Large intestine (tissue), 3 donors: ENCODE results near the gene VPS41. TPM values are rescaled to one million over a fixed set of nuclear protein-coding genes. Genes with fewer than 3 reads are reported as not detected.

ENCODE experiments used
- DNase-seq, 2 donors: peaks; one replicate each; pipeline versions ENCODE4 v3.0.0 to v3.0.0-alpha.2; 2013
- H3K27ac ChIP-seq: one replicate; pipeline ENCODE4 v1.5.1; 2013; ENCODE audit warnings: low read length
- H3K27me3 ChIP-seq: 2 replicates; pipeline ENCODE4 v1.6.1; 2013; ENCODE audit warnings: low read length; ENCODE audit not compliant: control insufficient read depth, insufficient read depth
- H3K36me3 ChIP-seq: 2 replicates; pipeline ENCODE4 v1.6.1; 2013; ENCODE audit warnings: low read length; ENCODE audit not compliant: control insufficient read depth, insufficient read depth
- H3K4me1 ChIP-seq: one replicate; pipeline ENCODE4 v1.6.1; 2013; ENCODE audit warnings: low read length; ENCODE audit not compliant: control insufficient read depth, insufficient read depth
- H3K4me3 ChIP-seq: one replicate; pipeline ENCODE4 v1.5.1; 2013; ENCODE audit warnings: low read length
- H3K9me3 ChIP-seq: one replicate; pipeline ENCODE4 v1.6.1; 2013; ENCODE audit warnings: mild to moderate bottlenecking, low read depth, low read length, moderate library complexity; ENCODE audit not compliant: control insufficient read depth
- WGBS: methylation state at CpG from one replicate; pipeline ENCODE4 v1.1.5; 2013; ENCODE audit warnings: low lambda C conversion rate; ENCODE audit not compliant: insufficient coverage; 5-methylcytosine and 5-hydroxymethylcytosine counted together
- polyA plus RNA-seq: library from polyadenylated mRNA; unstranded; fragments of 120-200 nt; gene quantifications from one replicate; pipeline ENCODE4 v1.2.1, GENCODE V29; 2013

Gene VPS41
- polyA plus RNA-seq, 1 donor = 63.7 TPM

- Histone ChIP-seq H3K27ac (no peak overlapping the region), H3K27me3 (no peaks in the 10 kb centered on the region), H3K4me1 (no peaks in the 10 kb centered on the region), H3K9me3 (no peaks in the 10 kb centered on the region), H3K36me3 (peaks cover 5% of the 10 kb centered on the region), H3K4me3 (no peak overlapping the region)
- no peak for DNase-seq
- WGBS = 100% methylated on average over 1 of the region's 3 CpGs
Observed at GRCh38 chr7:38824948-38825347, 84.0 kb downstream of the VPS41 start.

DNA sequence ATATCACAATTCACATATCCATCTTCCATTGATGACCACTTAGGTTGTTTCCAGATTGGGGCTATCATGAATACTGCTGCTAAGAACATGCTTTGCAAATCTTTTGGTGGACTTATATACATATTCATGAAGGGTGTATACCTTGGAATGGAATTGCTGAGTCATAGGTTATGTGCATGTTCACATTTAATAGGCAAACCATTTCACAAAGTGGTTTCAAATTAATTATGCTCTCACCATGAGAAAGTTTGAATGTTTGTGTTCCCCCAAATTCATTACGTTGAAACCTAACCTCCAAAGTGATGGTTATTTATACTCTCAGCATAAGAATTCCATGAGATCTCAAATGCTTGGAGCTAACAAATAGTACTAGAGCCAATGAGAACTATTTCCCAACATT is 86.4 kb downstream of the VPS41 start:
- peaks cover 18% of the 10 kb centered on the region for H3K36me3 ChIP-seq
- WGBS = no CpG with 5 or more reads among the region's 1 CpG
- H3K4me1 ChIP-seq = no peaks in the 10 kb centered on the region
- H3K9me3 ChIP-seq = no peaks in the 10 kb centered on the region
- H3K27ac ChIP-seq = no peak overlapping the region
- DNase-seq = no peak
- H3K27me3 ChIP-seq = no peaks in the 10 kb centered on the region
- H3K4me3 ChIP-seq = no peak overlapping the region

DNA sequence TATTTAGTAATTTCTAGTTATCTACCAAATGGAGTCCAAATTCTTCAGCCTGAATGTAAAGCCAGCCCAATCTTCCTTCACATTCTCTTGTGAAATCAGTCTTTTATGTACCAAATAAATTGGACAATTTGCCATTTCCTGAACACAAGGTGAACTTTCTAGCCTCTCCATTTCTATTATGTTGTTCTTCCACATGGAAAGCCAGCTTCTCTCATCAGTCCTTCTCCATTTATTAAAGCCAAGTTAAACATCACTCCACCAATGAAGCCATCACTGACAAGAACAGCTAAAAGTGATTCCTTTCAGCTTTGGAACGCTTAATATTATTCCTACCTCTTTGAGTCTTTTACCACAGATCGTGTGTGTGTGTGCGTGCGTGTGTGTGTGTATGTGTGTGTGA is 88.4 kb downstream of the VPS41 start:
- Histone ChIP-seq H3K4me1 (no peaks in the 10 kb centered on the region), H3K36me3 (peaks cover 24% of the 10 kb centered on the region), H3K27ac (no peak overlapping the region), H3K9me3 (no peaks in the 10 kb centered on the region), H3K4me3 (no peak overlapping the region), H3K27me3 (no peaks in the 10 kb centered on the region)
- no CpG with 5 or more reads among the region's 4 CpGs for WGBS
- DNase-seq = no peak

DNA sequence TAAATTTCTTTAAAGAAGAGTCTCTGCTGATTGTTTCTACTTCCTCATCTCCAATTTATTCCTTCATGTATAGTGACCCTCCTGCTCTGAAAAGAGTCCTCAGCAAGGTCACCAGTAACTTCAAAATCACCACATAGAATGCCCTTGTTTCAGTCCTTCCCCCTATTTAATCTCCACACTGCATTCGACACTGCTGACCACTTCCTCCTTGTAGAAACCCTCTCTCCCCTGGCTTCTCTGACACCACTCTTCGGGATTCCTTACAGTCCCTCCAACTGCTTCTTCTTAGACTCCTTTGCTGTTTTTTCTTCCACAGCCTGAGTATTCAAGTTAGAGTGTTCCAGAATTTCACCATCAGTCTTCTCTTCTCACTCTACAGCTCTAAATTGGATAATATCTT is 89.5 kb downstream of the VPS41 start:
- Histone ChIP-seq H3K9me3 (no peaks in the 10 kb centered on the region), H3K36me3 (peaks cover 24% of the 10 kb centered on the region), H3K4me3 (no peak overlapping the region), H3K4me1 (no peaks in the 10 kb centered on the region), H3K27ac (no peak overlapping the region), H3K27me3 (no peaks in the 10 kb centered on the region)
- 78% methylated on average over 1 of the region's 2 CpGs for WGBS
- DNase-seq = no peak

- 80% methylated on average over 1 of the region's 7 CpGs for WGBS
Observed at GRCh38 chr7:38817526-38817925, 91.5 kb downstream of the VPS41 start.

GRCh38 chr7:38813768-38814167 is 95.2 kb downstream of the VPS41 start:
- WGBS = 80% methylated on average over 1 of the region's 1 CpG

More at GRCh38 chr7:38817526-38817925, 91.5 kb downstream of the VPS41 start:
- H3K27ac ChIP-seq = no peak overlapping the region
- no peaks in the 10 kb centered on the region for H3K9me3 ChIP-seq
- H3K4me1 ChIP-seq = no peaks in the 10 kb centered on the region
- H3K36me3 ChIP-seq = peaks cover 20% of the 10 kb centered on the region
- no peaks in the 10 kb centered on the region for H3K27me3 ChIP-seq
- no peak for DNase-seq
- no peak overlapping the region for H3K4me3 ChIP-seq

DNA sequence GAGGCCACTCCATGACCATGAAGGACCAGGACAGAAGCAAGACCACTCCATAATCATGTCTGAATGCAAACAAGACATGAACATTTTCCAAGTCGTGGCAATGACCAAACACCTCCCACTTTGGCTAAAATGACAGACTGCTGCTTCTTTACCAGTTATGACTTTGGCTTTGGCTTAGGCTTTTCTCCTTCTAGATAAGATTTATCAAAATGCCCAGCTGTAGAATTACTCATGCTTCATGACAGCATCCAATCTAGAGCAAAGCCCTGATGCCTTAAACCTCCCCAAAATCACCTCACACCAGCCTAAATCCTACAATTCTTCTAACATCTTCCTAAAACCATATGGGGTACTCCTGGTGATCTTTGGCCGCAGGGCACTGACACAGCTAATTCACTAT is 102.1 kb downstream of the VPS41 start:
- Histone ChIP-seq H3K27me3 (no peaks in the 10 kb centered on the region), H3K36me3 (no peaks in the 10 kb centered on the region), H3K27ac (no peak overlapping the region), H3K9me3 (no peaks in the 10 kb centered on the region), H3K4me1 (no peaks in the 10 kb centered on the region), H3K4me3 (no peak overlapping the region)
- no CpG with 5 or more reads among the region's 2 CpGs for WGBS
- no peak for DNase-seq

More at GRCh38 chr7:38813768-38814167, 95.2 kb downstream of the VPS41 start:
- Histone ChIP-seq H3K27ac (no peak overlapping the region), H3K4me1 (no peaks in the 10 kb centered on the region), H3K36me3 (peaks cover 13% of the 10 kb centered on the region), H3K4me3 (no peak overlapping the region), H3K27me3 (no peaks in the 10 kb centered on the region), H3K9me3 (no peaks in the 10 kb centered on the region)
- no peak for DNase-seq

DNA sequence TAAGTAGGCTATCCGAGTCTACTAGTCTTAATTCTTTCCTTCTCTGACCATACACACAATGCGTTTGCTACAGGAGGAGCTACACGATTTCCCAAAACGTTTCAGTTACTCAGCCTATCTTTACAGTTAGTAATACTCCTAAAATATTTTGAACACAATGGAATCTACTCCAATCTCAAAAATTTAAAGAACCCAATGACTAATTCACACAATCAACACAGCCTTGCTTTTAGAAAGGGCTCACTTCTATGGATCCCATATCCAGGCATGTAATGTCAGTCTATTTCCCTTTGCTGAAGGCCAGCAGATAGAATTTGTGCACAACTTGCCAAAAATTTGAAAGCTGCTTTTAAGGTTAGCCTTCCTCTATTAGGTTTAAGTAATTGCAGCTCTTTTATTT is 107.2 kb downstream of the VPS41 start:
- 100% methylated on average over 1 of the region's 4 CpGs for WGBS

GRCh38 chr7:38798552-38799267 is 110.3 kb downstream of the VPS41 start:
- 80% methylated on average over 1 of the region's 7 CpGs for WGBS

More for the DNA sequence above, 107.2 kb downstream of the VPS41 start:
- Histone ChIP-seq H3K27me3 (no peaks in the 10 kb centered on the region), H3K36me3 (no peaks in the 10 kb centered on the region), H3K4me1 (no peaks in the 10 kb centered on the region), H3K4me3 (no peak overlapping the region), H3K9me3 (no peaks in the 10 kb centered on the region), H3K27ac (no peak overlapping the region)
- no peak for DNase-seq

DNA sequence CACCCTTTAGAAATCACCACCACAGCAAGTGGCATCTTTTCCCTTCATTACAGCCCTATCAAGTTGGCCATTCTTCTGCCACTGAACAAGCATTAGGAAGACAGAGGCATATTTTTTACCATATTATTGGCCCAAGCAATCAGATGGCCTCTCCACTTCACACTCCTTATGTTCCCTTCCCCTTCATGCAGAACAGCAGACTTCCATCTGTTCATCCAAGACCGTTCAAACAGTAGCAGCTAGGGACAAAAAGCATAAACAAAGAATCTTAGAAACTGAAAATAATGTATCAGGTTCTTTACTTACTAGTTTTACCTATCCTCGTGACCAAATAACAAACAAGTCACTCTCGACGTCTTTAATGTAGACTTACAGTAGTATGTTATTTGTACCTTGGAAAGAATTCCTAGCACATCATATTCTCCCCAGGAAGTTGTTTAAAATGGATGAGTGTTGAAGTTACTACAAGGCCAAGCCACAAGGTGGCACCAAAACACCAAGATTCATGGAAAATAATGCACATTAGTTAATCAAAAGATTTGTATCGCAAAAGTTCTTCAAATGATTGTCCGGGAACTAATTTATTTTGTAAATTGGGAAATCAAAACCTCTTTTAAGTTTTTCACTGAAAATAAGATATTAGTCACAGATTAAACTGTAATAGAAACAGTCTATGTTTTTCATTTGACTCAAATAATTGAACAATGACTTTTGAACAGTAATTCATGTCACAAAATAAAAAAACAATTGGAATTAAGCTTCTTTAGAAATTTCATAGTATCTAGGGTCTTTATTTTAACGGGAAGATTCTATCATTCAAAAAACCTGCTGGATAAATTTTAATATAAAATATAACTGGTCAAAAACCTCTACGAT is 112.1 kb downstream of the VPS41 start:
- Histone ChIP-seq H3K27ac (no peak overlapping the region), H3K9me3 (no peaks in the 10 kb centered on the region), H3K36me3 (peaks cover 20% of the 10 kb centered on the region), H3K4me1 (no peaks in the 10 kb centered on the region), H3K27me3 (no peaks in the 10 kb centered on the region), H3K4me3 (no peak overlapping the region)
- DNase-seq = peak; percentile 29 to 39
- 58% methylated on average over 4 of the region's 8 CpGs for WGBS

More at GRCh38 chr7:38798552-38799267, 110.3 kb downstream of the VPS41 start:
- DNase-seq = no peak
- H3K27me3 ChIP-seq = no peaks in the 10 kb centered on the region
- no peak overlapping the region for H3K27ac ChIP-seq
- H3K4me1 ChIP-seq = no peaks in the 10 kb centered on the region
- H3K9me3 ChIP-seq = no peaks in the 10 kb centered on the region
- no peak overlapping the region for H3K4me3 ChIP-seq
- peaks cover 13% of the 10 kb centered on the region for H3K36me3 ChIP-seq
